ENCODE results near the gene TF. TPM values are rescaled to one million over a fixed set of nuclear protein-coding genes. Genes with fewer than 3 reads are reported as not detected.

TF gene
- polyA plus RNA-seq, 1 of the 3 experiments (the other 2 are of a cell fraction): 0.08 TPM

- H3K9ac ChIP-seq: no peak overlapping the region
- H3K9me3 ChIP-seq: no peaks in the 10 kb centered on the region
- no peaks in the 10 kb centered on the region for H3K79me2 ChIP-seq (ENCODE audit: insufficient read depth)
- H2AFZ ChIP-seq (ENCODE audit: low read depth): no peak overlapping the region
- H3K27me3 ChIP-seq (ENCODE audit: insufficient read depth): no peaks in the 10 kb centered on the region
- no peak overlapping the region for H3K4me3 ChIP-seq (ENCODE audit: low read depth in 2 of 2, low read length in 1 of 2)
- CTCF ChIA-PET: no interaction called here
- TF ChIP-seq SMC3 (IDR thresholded peaks at IDR 0.05; ENCODE audit: low read depth, low read length) (no peak), ZBTB33 (IDR thresholded peaks at IDR 0.05; ENCODE audit: borderline replicate concordance, low read depth) (no peak), RCOR1 (IDR thresholded peaks at IDR 0.05; ENCODE audit: low read length) (no peak), EZH2phosphoT487 (IDR thresholded peaks at IDR 0.05; ENCODE audit: borderline replicate concordance, low read depth) (no peak), SIN3A (IDR thresholded peaks at IDR 0.05; ENCODE audit: borderline replicate concordance, low read depth, low read length) (no peak), MXI1 (IDR thresholded peaks at IDR 0.05; ENCODE audit: low read depth, low read length) (no peak), POLR2AphosphoS5 (IDR thresholded peaks at IDR 0.05; ENCODE audit: low read depth, low read length) (no peak), USF2 (IDR thresholded peaks at IDR 0.05; ENCODE audit: borderline replicate concordance, low read depth, low read length) (no peak), FOXM1 (IDR thresholded peaks at IDR 0.05; ENCODE audit: low read depth) (no peak), TAF1 (IDR thresholded peaks at IDR 0.05; ENCODE audit: borderline replicate concordance, low read depth, low read length) (no peak)
- no peaks in the 10 kb centered on the region for H4K20me1 ChIP-seq (ENCODE audit: insufficient read depth)
- no peak for DNase-seq
- no peak overlapping the region for H3K4me2 ChIP-seq
- POLR2A ChIA-PET: no interaction called here
- no peaks in the 10 kb centered on the region for H3F3A ChIP-seq (replicated peaks; ENCODE audit: insufficient read depth)
- no peaks in the 10 kb centered on the region for H3K4me1 ChIP-seq (ENCODE audit: control insufficient read depth in 1 of 2, insufficient read depth in 2 of 2, low read depth in 1 of 2, low read length in 1 of 2)
- 88% methylated on average over 3 of the region's 3 CpGs for WGBS (ENCODE audit: low lambda C conversion rate)
- H3K27ac ChIP-seq (ENCODE audit: low read depth in 2 of 2, low read length in 1 of 2): no peak overlapping the region
- no peaks in the 10 kb centered on the region for H3K9me2 ChIP-seq
- no peaks in the 10 kb centered on the region for H3K36me3 ChIP-seq (replicated peaks in 1 of 2; ENCODE audit: control insufficient read depth in 1 of 2, insufficient read depth in 2 of 2, low read length in 1 of 2)
Measured at GRCh38 chr3:133835418-133835743, 89.2 kb downstream of the TF start.

- no peaks in the 10 kb centered on the region for H3K27me3 ChIP-seq (ENCODE audit: insufficient read depth)
- no peak overlapping the region for H3K9ac ChIP-seq
- no peaks in the 10 kb centered on the region; a peak in 1 of 4 replicates for H3K4me1 ChIP-seq (ENCODE audit: control insufficient read depth in 1 of 2, insufficient read depth in 2 of 2, low read depth in 1 of 2, low read length in 1 of 2)
- H3K4me3 ChIP-seq (ENCODE audit: low read depth in 2 of 2, low read length in 1 of 2): no peak overlapping the region
- no peaks in the 10 kb centered on the region for H3K9me3 ChIP-seq
- no peak overlapping the region for H3K4me2 ChIP-seq
- no peak for DNase-seq
- CTCF ChIA-PET: interaction anchor here (0.5 to 1.0 kb wide), 2 partner anchors 94 to 268 kb away, joined by 3 read pairs; no protein-coding TSS in a partner anchor
- POLR2A ChIA-PET: no interaction called here
- H2AFZ ChIP-seq (ENCODE audit: low read depth): no peak overlapping the region
- no peak overlapping the region for H3K27ac ChIP-seq (ENCODE audit: low read depth in 2 of 2, low read length in 1 of 2)
- H3K79me2 ChIP-seq (ENCODE audit: insufficient read depth): no peaks in the 10 kb centered on the region
- no peaks in the 10 kb centered on the region for H3F3A ChIP-seq (replicated peaks; ENCODE audit: insufficient read depth)
- no peaks in the 10 kb centered on the region for H4K20me1 ChIP-seq (ENCODE audit: insufficient read depth)
- no peaks in the 10 kb centered on the region for H3K36me3 ChIP-seq (replicated peaks in 1 of 2; ENCODE audit: control insufficient read depth in 1 of 2, insufficient read depth in 2 of 2, low read length in 1 of 2)
- WGBS (ENCODE audit: low lambda C conversion rate): no CpG with 5 or more reads among the region's 4 CpGs
- H3K9me2 ChIP-seq: no peaks in the 10 kb centered on the region
- TF ChIP-seq IRF3 (IDR thresholded peaks at IDR 0.05; ENCODE audit: low read depth, low read length) (no peak), FOXM1 (IDR thresholded peaks at IDR 0.05; ENCODE audit: low read depth) (no peak), TAF1 (IDR thresholded peaks at IDR 0.05; ENCODE audit: borderline replicate concordance, low read depth, low read length) (no peak), CTCF (IDR thresholded peaks at IDR 0.05) (no peak), NRF1 (IDR thresholded peaks at IDR 0.05; ENCODE audit: low read depth, low read length) (no peak), REST (IDR thresholded peaks at IDR 0.05; ENCODE audit: low read depth, low read length) (no peak), MXI1 (IDR thresholded peaks at IDR 0.05; ENCODE audit: low read depth, low read length) (no peak), EP300 (IDR thresholded peaks at IDR 0.05; ENCODE audit: borderline replicate concordance in 1 of 2, low read depth in 1 of 2, low read length in 1 of 2) (no peak)
Measured at GRCh38 chr3:133835961-133836360, 89.8 kb downstream of the TF start.
